Esophagus muscularis mucosa (tissue), 3 donors: Measurements from ENCODE around the gene PPFIBP1.

Experiments
- POLR2AphosphoS5 ChIP-seq, 2 donors: sonication (generic); formaldehyde crosslinking; IDR thresholded peaks; one replicate each; pipeline ENCODE4 v1.6.1; 2017; ENCODE audit warnings: antibody characterized with exemption in 2 of 2
- TF ChIP-seq, protein P1 (sequence below), 3 experiments: fragments of 200-600 bp in 2 of 3; fragments of 450-650 bp in 1 of 3; sonication (generic) in 2 of 3; IDR thresholded peaks; one replicate each; pipeline ENCODE4 v1.5.1; 2017 to 2019; ENCODE audit warnings: antibody characterized with exemption in 3 of 3, mild to moderate bottlenecking in 2 of 3, moderate library complexity in 1 of 3

DNA sequence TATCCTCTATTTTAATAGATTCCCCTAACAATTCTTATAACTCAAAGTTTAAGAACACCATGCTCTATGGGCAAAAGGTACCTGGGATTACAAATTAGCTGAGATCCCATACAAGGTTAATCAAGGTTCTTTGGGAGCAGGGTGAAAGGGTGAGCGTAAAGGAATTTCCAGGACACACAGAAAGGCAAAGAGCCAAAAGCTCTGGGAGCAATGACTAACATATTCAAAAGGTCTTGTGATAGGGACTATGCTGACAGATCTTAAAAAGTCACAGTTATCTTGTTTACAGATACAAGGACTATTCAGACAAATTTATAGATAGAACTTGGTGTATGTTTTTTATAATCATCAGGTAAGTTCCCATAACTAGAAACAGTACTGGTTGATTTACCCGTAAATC is 19.5 kb upstream of the PPFIBP1 start:
- TF ChIP-seq, protein P1, sequence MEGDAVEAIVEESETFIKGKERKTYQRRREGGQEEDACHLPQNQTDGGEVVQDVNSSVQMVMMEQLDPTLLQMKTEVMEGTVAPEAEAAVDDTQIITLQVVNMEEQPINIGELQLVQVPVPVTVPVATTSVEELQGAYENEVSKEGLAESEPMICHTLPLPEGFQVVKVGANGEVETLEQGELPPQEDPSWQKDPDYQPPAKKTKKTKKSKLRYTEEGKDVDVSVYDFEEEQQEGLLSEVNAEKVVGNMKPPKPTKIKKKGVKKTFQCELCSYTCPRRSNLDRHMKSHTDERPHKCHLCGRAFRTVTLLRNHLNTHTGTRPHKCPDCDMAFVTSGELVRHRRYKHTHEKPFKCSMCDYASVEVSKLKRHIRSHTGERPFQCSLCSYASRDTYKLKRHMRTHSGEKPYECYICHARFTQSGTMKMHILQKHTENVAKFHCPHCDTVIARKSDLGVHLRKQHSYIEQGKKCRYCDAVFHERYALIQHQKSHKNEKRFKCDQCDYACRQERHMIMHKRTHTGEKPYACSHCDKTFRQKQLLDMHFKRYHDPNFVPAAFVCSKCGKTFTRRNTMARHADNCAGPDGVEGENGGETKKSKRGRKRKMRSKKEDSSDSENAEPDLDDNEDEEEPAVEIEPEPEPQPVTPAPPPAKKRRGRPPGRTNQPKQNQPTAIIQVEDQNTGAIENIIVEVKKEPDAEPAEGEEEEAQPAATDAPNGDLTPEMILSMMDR (IDR thresholded peaks at IDR 0.05) = no peak
- no peak for TF ChIP-seq POLR2AphosphoS5 (IDR thresholded peaks at IDR 0.05)
